Activated CD8-positive, alpha-beta memory T cell treated with anti-CD3 and anti-CD28 coated beads for 1 hour (primary cell): ENCODE results near the gene TYW1B.
"Not testable (repeated sequence)": the region's sequence is repeated elsewhere in the genome, so short reads cannot be mapped to it uniquely, and the experiment has no call there.

Source experiments
- DNase-seq, 2 donors: peaks; one replicate each; pipeline ENCODE4 v3.0.0-alpha.2; 2020; ENCODE audit warnings: low read depth in 1 of 2; ENCODE audit errors: extremely low read depth in 1 of 2

Gene TYW1B

GRCh38 chr7:72760602-72761001 lies 67.4 kb downstream of the TYW1B start:
- DNase-seq, result no peak

GRCh38 chr7:72754312-72754711 lies 73.7 kb downstream of the TYW1B start:
- DNase-seq, result no peak

DNA sequence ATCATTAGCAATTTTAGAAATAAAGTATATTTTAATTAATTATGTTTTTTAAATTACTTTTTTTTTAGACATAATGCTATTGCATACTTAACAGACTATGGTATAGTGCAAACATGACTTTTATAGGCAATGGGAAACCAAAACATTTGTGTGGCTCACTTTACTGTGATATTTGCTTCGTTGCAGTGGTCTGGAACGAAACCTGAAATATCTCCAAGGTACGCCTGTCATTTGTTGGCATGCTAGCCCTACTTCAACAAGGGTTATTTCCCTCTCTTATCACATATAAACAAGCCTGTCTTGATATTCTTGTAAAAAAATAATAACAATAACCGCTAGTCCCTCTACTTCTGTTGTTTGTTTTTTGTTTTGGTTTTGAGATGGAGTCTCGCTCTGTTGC lies 74.2 kb downstream of the TYW1B start:
- DNase-seq, result no peak

GRCh38 chr7:72753229-72753628 lies 74.8 kb downstream of the TYW1B start:
- DNase-seq, result not testable (repeated sequence)

GRCh38 chr7:72751978-72752377 lies 76.0 kb downstream of the TYW1B start:
- DNase-seq, result no peak

DNA sequence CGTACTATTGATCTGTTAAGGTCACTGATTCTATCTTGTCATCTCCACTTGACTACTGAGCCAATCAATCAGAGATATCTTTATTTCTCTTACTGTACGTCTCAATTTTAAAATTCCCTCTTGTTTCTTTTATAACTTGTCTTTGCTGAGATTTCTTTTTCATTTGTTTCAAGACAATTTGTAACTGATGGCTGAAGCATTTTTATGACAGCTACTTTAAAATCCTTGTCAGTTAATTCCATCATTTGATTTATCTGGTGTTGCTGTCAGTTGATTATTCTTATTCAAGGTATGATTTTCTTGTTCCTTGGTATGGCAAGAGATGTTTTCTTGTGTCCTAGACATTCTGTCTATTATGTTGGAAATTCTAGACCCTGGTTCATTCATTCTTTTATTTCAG lies 76.6 kb downstream of the TYW1B start:
- DNase-seq, result no peak

DNA sequence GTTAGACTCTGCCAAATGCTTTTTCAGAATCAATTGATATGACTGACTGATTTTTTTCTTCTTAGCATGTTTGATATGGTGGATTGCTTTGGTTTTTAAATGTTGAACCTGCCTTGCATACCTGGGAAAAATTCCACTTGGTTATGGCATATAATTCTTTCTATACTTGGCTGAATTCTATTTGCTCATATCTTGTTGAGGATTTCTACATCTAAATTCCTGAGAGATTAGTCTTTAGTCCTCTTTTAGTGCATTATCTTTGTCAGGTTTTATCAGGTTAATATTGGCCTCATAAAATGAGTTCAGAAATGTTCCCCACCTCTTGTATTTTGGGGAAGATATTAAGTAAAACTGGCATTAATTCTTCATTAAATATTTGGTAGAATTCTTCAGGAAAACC lies 79.4 kb downstream of the TYW1B start:
- DNase-seq, result not testable (repeated sequence)

DNA sequence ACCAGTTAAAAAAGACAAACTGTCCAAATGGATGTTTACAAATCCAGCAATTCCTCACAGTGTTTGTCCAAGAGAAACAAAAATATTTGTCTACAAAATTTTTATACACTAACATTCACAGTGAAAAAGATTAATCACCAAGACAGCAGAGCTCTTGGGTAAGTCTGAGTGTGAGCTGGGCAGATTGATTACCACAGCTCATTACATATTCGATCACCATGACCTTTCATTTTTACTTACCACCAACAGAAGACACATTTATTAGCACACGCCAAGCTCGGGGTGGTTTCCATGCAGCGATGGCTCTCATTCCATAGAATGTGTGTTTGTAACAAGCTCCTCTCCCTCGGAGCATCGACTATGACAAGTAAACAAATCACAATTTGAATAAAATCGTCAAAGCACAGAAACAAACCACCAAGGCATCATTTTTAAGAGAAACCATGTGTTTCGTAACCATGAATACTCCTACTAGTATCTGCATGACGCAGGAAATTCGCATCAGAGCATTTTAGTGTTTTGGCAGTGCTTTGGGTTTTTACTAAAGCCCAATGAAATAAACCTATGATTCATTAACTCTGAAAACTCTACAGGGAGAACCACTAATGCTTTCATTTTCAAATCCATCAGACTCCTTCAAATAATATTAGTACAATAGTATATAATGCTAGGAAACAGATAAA lies 83.6 kb downstream of the TYW1B start:
- not testable (repeated sequence) for DNase-seq

DNA sequence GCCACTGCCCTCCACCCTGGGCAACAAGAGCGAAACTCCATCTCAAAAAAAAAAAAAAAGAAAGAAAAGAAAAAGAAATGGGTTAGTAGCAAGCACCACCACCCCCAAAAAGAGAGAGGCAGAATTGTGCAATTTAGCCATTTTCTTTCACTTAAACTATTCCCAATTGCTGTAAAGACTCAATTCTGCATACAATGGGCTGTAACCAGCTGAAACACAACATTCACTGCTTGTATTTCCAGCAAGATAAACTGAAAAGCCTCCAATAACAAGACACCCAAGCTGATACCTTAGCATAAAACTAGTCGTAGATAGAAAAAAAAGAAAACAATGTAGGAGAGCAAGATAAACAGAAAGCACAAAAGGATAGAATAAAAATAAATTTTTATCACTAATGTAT lies 84.2 kb downstream of the TYW1B start:
- DNase-seq, result not testable (repeated sequence)

DNA sequence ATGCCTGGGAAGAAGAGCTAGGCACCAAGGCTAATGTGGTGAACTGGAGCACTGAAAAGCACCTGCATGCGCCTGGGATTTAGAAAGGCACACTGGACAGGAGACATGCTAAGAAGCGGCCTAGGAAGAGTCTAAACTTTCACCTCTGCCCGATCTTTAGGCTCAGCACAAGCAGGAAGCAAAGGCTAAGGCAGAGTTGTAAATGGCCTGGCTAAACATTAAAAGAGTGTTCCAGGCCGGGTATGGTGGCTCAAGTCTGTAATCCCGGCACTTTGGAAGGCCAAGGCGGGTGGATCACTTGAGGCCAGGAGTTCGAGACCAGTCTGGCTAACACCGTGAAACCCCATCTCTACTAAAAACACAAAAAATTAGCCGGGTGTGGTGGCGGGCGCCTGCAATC lies 88.3 kb downstream of the TYW1B start:
- not testable (repeated sequence) for DNase-seq

DNA sequence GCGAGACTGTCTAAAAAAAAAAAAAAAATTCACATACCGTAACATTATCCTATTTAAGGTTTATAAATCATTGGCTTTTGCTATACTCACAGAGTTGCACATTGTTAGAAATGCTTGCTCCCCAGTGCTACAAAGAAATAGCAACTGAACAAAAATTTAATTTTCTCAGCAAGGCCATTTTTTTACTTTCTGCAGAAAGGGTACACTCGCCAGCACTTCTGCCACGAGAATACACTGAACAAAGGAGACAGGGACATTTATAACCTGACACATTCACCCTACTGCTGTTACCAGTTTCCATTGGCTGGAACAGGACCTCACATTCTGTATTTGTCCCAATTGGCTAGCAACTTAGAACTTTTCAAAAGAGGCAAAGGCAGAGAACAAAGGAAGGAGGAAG lies 92.1 kb downstream of the TYW1B start:
- not testable (repeated sequence) for DNase-seq

DNA sequence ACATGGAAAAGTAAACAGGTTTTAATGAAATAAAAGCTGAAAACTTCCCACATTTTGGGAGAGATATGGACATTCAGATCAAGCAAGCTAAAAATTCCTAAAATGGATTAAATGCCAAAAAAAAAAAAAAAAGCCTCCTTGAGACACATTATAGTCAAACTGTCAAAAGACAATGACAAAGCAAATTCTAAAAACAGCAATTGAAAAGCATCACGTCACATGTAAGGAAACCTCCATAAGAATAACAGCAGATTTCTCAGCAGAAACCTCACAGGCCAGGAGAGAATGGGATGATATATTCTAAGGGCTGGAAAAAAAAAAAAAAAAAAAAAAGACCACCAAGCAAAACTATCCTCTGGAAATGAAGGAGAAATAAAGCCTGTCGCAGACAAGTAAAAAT lies 97.2 kb downstream of the TYW1B start:
- DNase-seq, result not testable (repeated sequence)

GRCh38 chr7:72730384-72730783 lies 97.6 kb downstream of the TYW1B start:
- not testable (repeated sequence) for DNase-seq

DNA sequence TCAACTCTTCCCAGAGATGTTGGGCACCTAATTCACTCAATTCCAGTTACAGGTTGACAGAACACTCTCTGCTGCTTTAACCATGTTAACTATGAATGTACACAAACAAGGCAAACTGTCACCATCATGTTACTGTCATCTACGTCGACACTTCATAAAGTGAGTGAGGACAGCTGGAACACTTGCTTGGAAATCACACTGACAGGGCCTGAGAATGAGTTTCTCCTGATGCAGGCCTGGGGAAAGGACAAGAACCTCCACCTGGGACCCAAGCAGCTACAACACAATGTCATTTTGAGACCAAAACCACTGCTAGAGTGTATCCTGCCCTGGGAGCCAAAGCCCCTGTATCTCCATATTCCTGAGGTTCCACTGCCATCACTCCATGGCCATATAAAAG lies 98.9 kb downstream of the TYW1B start:
- DNase-seq, result not testable (repeated sequence)

GRCh38 chr7:72722694-72723093 lies 105.3 kb downstream of the TYW1B start:
- DNase-seq, result not testable (repeated sequence)

DNA sequence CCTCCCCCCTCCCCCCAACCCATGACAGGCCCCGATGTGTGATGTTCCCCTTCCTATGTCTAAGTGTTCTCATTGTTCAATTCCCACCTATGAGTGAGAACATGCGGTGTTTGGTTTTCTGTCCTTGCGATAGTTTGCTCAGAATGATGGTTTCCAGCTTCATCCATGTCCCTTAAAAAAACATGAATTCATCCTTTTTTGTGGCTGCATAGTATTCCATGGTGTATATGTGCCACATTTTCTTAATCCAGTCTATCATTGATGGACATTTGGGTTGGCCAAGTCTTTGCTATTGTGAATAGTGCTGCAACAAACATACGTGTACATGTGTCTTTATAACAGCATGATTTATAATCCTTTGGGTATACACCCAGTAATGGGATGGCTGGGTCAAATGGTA lies 107.1 kb downstream of the TYW1B start:
- DNase-seq, result not testable (repeated sequence)

GRCh38 chr7:72717252-72717774 lies 110.7 kb downstream of the TYW1B start:
- not testable (repeated sequence) for DNase-seq

GRCh38 chr7:72711927-72712326 lies 116.1 kb downstream of the TYW1B start:
- not testable (repeated sequence) for DNase-seq

GRCh38 chr7:72710983-72711382 lies 117.0 kb downstream of the TYW1B start:
- DNase-seq, result no peak

DNA sequence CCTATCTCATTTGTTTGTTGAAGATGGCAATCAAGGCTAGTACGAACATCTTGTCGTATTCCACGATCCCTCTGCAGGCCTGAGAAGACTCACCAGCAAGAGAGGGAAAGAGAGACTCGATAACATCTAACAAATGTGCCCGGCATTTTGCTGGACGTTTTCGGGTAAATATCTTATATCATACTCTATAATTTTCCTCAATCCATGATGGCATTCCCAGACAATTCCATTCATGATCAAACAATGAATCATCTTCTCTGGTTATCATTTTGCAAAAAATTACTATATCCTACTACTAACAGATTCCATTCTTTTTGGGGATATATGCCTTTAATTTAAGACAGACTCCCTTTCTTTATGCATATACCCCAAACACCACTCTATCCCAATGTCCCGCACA lies 118.1 kb downstream of the TYW1B start:
- no peak for DNase-seq

DNA sequence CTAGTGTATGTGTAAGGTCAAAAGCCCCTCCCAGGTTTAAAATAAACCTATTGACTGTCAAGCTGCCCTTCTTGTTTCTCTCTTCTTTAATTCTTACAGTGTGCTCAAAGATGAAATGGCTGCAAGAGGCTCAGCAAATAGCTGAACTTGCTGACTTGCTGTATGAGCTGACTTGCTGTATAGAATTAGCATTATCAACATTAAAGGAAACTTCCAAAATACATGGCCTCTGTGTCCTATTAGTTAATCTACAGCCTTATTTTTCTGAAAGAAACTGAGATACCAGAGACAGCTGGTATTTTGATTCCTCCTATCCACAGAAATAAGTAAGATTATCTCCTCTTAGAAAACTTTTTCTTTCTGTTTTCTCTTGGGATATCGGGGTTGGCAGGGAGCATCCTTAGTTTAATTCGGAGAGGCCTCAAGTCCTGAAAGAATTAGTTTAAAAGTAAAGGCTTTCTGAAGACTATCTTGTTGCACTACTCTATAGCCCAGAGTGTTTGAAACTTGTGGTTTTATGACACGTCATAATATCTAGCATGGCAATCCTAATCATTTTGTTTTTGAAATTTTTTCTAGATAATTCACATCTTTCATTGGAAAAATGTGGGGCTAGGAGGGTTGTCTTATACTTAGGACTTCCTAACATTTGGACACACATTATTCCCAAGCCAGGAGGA lies 119.5 kb downstream of the TYW1B start:
- DNase-seq, result not testable (repeated sequence)

- DNase-seq, result no peak
Observed at GRCh38 chr7:72706521-72706920, 121.5 kb downstream of the TYW1B start.
